ENCODE results near the gene CCDC175. TPM values are rescaled to one million over a fixed set of nuclear protein-coding genes. Genes with fewer than 3 reads are reported as not detected.

CCDC175 gene
- total and polyA plus RNA-seq, 2 donors (not counting 3 experiments of a cell fraction or from before 2014, with no cell fraction given), result not detected

- ChIA-PET POLR2A (no interaction called here), CTCF (interaction anchor here (1.1 kb wide), 1 partner anchor 113 kb away, joined by 3 read pairs; no protein-coding TSS in a partner anchor)
- H3K9me1 ChIP-seq (replicated peaks; ENCODE audit: control insufficient read depth, extremely low read depth, insufficient read depth, low read length), result no peaks in the 10 kb centered on the region
- no peak for DNase-seq (ENCODE audit: low read depth, low spot score)
- H3K79me2 ChIP-seq (ENCODE audit: control insufficient read depth, insufficient read depth, low read length), result no peaks in the 10 kb centered on the region
- TF ChIP-seq POLR2A (IDR thresholded peaks at IDR 0.05; ENCODE audit: low read depth, low read length), result no peak
- TF ChIP-seq FOS (IDR thresholded peaks at IDR 0.05; ENCODE audit: borderline replicate concordance, insufficient read depth, low read length), result no peak
- no peak for TF ChIP-seq EZH2 (IDR thresholded peaks at IDR 0.05; ENCODE audit: borderline replicate concordance, low read depth, low read length, severe bottlenecking)
- no peak for TF ChIP-seq CTCF (IDR thresholded peaks at IDR 0.05; ENCODE audit: extremely low read depth in 1 of 2, insufficient read depth in 1 of 2, low read depth in 1 of 2, low read length in 2 of 2)
- no peak for TF ChIP-seq POLR2AphosphoS5 (IDR thresholded peaks at IDR 0.05; ENCODE audit: insufficient read depth, low read depth, low read length)
- no peak for TF ChIP-seq GATA2 (IDR thresholded peaks at IDR 0.05; ENCODE audit: insufficient read depth, insufficient read length, low read depth, low read length)
- no peak for TF ChIP-seq MYC (IDR thresholded peaks at IDR 0.05; ENCODE audit: low read depth, low read length)
- no peak for TF ChIP-seq JUN (IDR thresholded peaks at IDR 0.05; ENCODE audit: borderline replicate concordance, insufficient read depth, insufficient read length, low read depth)
- TF ChIP-seq MAX (IDR thresholded peaks at IDR 0.05; ENCODE audit: insufficient read depth, insufficient read length), result no peak
- dilution Hi-C loops (cut with MboI; ENCODE audit: extremely low pct_ligation_motif_present, low sequenced_read_pairs) (no loop called here), intact Hi-C loops (cut with micrococcal nuclease) (no loop called here)
- no peaks in the 10 kb centered on the region for H3K4me1 ChIP-seq (ENCODE audit: control insufficient read depth, extremely low read depth, insufficient read depth, low read length)
- FAIRE-seq, result no peak
- H4K20me1 ChIP-seq (replicated peaks; ENCODE audit: control insufficient read depth, extremely low read depth, insufficient read depth, low read length), result no peaks in the 10 kb centered on the region
- no peak overlapping the region for H3K4me3 ChIP-seq (replicated peaks in 1 of 3; ENCODE audit: insufficient read depth in 1 of 3, low read depth in 1 of 3, low read length in 3 of 3)
- H3K4me2 ChIP-seq (ENCODE audit: insufficient read depth, low read length), result no peak overlapping the region
- no peak overlapping the region for H2AFZ ChIP-seq (ENCODE audit: low read depth, low read length)
- H3K9ac ChIP-seq (replicated peaks; ENCODE audit: extremely low read depth, insufficient read depth, low read length), result no peak overlapping the region
- peaks cover 0 to 6% of the 10 kb centered on the region in 2 experiments for H3K27me3 ChIP-seq (ENCODE audit: control insufficient read depth in 2 of 2, insufficient read depth in 2 of 2, low read length in 2 of 2)
- no peak overlapping the region for H3K27ac ChIP-seq (ENCODE audit: insufficient read depth, low read depth, low read length)
- H3K9me3 ChIP-seq (replicated peaks; ENCODE audit: control insufficient read depth, insufficient read depth, low read length), result no peaks in the 10 kb centered on the region
- H3K36me3 ChIP-seq (ENCODE audit: control insufficient read depth in 2 of 2, extremely low read depth in 1 of 2, insufficient read depth in 2 of 2, low read length in 2 of 2), result no peaks in the 10 kb centered on the region
- no TSS peak for BruUV-seq (replicated peaks)
These were observed 56.4 kb downstream of the CCDC175 start for GRCh38 chr14:59520224-59520623.

Measured in endothelial cell of umbilical vein (primary cell).